ENCODE results near the gene PCED1B. TPM values are rescaled to one million over a fixed set of nuclear protein-coding genes. Genes with fewer than 3 reads are reported as not detected.
"Not testable (repeated sequence)": the region's sequence is repeated elsewhere in the genome, so short reads cannot be mapped to it uniquely, and the experiment has no call there.

Gene PCED1B
- total RNA-seq, 4 donors from 2014 or later, result 1.0 to 1.5 (median 1.2) TPM

GRCh38 chr12:47193066-47193465 is 113.6 kb downstream of the PCED1B start:
- H3K36me3 ChIP-seq, result no peaks in the 10 kb centered on the region
- H3K27me3 ChIP-seq, result no peaks in the 10 kb centered on the region
- no peak overlapping the region for H3K27ac ChIP-seq
- intact Hi-C loops (cut with DNase I), result no loop called here
- H3K4me3 ChIP-seq (replicated peaks in 1 of 3), result no peak overlapping the region
- TF ChIP-seq POLR2A (IDR thresholded peaks at IDR 0.05) (no peak), CTCF (IDR thresholded peaks at IDR 0.05) (no peak)
- no peaks in the 10 kb centered on the region for H3K9me3 ChIP-seq
- peaks cover 9 to 29% of the 10 kb centered on the region in 2 donors for H3K4me1 ChIP-seq
- 79 to 87% methylated on average over 3 of the region's 3 CpGs for whole genome bisulfite sequencing, 2 donors
- no peak for DNase-seq

DNA sequence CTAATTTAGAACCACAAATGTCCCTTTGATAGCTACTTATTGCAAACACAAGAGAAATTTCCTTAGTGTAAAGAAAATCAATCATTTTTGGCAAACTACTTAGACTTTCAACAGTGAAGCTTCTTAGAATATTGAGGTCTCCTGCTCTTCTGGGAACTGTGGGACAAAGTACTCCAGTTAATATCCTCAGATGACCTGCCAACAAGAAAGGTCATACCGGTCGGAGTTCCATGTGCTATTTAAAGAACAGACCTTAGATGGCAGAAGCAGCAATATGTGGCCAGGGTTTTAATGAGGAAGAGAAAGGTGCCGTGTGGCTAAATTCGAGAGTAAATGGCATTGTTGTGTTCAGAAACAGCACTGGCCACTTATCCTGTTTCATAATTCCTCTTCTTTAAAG is 115.1 kb downstream of the PCED1B start:
- WGBS, 2 donors, result 50 to 53% methylated on average over 4 of the region's 4 CpGs
- no peaks in the 10 kb centered on the region for H3K27me3 ChIP-seq
- H3K9me3 ChIP-seq, result no peaks in the 10 kb centered on the region
- H3K27ac ChIP-seq, result no peak overlapping the region
- peaks cover 6 to 18% of the 10 kb centered on the region in 2 donors for H3K4me1 ChIP-seq
- intact Hi-C loops (cut with DNase I), result no loop called here
- no peak for TF ChIP-seq CTCF (IDR thresholded peaks at IDR 0.05)
- TF ChIP-seq POLR2A (IDR thresholded peaks at IDR 0.05), result no peak
- DNase-seq, result no peak
- no peak overlapping the region for H3K4me3 ChIP-seq (replicated peaks in 1 of 3)
- no peaks in the 10 kb centered on the region for H3K36me3 ChIP-seq

DNA sequence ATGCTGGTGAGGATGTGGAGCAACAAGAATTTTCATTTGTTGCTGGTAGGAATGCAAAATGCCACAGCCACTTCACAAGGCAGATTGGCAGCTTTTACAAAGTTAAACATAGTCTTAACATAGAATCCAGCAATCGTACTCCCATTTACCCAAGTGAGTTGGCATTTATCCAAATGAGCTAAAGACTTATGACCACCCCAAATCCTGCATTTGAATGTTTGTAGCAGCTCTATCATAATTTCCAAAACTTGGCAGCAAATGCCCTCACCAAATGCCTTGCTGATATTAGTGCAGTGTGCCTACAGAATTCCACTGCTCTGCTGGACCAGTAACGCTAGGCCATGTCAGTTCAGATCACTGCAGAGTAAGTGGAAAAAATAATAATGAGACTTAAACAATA is 121.0 kb downstream of the PCED1B start:
- Histone ChIP-seq H3K4me1 (no peaks in the 10 kb centered on the region), H3K27ac (no peak overlapping the region), H3K36me3 (no peaks in the 10 kb centered on the region), H3K4me3 (replicated peaks in 1 of 3) (no peak overlapping the region), H3K27me3 (no peaks in the 10 kb centered on the region), H3K9me3 (no peaks in the 10 kb centered on the region)
- no peak for DNase-seq
- 72 to 73% methylated on average over 2 of the region's 2 CpGs for WGBS, 2 donors
- TF ChIP-seq CTCF (IDR thresholded peaks at IDR 0.05), result no peak
- TF ChIP-seq POLR2A (IDR thresholded peaks at IDR 0.05), result no peak
- intact Hi-C loops (cut with DNase I), result no loop called here

DNA sequence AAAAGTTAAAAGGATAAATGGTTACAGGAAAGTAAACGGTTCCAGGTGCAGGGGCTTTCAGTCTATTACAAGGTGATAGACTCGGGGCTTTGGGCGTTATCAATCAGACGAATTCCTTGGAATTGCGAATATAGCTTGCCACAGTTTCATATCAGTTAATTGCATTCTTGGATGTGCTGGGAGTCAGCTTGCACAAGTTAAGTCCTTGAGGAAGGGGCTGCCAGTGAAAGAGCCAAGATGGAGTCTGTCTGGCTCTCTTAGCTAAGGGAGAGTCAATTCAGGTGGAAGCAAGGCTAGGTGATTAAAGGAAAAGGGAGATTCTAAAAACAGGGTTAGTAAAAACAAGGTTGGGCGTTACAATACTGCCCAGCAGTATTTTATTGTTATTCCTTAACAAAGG is 121.8 kb downstream of the PCED1B start:
- H3K36me3 ChIP-seq; H3K27me3 ChIP-seq; H3K4me1 ChIP-seq; DNase-seq; H3K4me3 ChIP-seq (replicated peaks in 1 of 3); H3K9me3 ChIP-seq; intact Hi-C loops (cut with DNase I); H3K27ac ChIP-seq: not testable (repeated sequence)
- WGBS, 2 donors, result 83 to 95% methylated on average over 6 of the region's 6 CpGs

GRCh38 chr12:47202176-47202575 is 122.8 kb downstream of the PCED1B start:
- no peaks in the 10 kb centered on the region for H3K27me3 ChIP-seq
- no peaks in the 10 kb centered on the region for H3K4me1 ChIP-seq
- H3K36me3 ChIP-seq, result no peaks in the 10 kb centered on the region
- TF ChIP-seq CTCF (IDR thresholded peaks at IDR 0.05) (no peak), POLR2A (IDR thresholded peaks at IDR 0.05) (no peak)
- no peak for DNase-seq
- H3K9me3 ChIP-seq, result no peaks in the 10 kb centered on the region
- intact Hi-C loops (cut with DNase I), result no loop called here
- 84% methylated on average over 2 of the region's 2 CpGs for WGBS, 2 donors
- no peak overlapping the region for H3K27ac ChIP-seq
- H3K4me3 ChIP-seq (replicated peaks in 1 of 3), result no peak overlapping the region
